Femur (tissue), 1 donor: ENCODE measurements around the gene HMGB1.
"Not testable (repeated sequence)": the region's sequence is repeated elsewhere in the genome, so short reads cannot be mapped to it uniquely, and the experiment has no call there.

Experiments used
- DNase-seq: peaks from one replicate; pipeline ENCODE4 v3.0.0-alpha.2; 2017

HMGB1 gene

GRCh38 chr13:30465343-30465592 is 468 bp downstream of the HMGB1 start:
- no peak for DNase-seq

GRCh38 chr13:30464496-30465342 is 1.0 kb downstream of the HMGB1 start:
- peak; percentile 93 for DNase-seq

GRCh38 chr13:30463787-30464495 is 1.8 kb downstream of the HMGB1 start:
- DNase-seq: peak; percentile 76

DNA sequence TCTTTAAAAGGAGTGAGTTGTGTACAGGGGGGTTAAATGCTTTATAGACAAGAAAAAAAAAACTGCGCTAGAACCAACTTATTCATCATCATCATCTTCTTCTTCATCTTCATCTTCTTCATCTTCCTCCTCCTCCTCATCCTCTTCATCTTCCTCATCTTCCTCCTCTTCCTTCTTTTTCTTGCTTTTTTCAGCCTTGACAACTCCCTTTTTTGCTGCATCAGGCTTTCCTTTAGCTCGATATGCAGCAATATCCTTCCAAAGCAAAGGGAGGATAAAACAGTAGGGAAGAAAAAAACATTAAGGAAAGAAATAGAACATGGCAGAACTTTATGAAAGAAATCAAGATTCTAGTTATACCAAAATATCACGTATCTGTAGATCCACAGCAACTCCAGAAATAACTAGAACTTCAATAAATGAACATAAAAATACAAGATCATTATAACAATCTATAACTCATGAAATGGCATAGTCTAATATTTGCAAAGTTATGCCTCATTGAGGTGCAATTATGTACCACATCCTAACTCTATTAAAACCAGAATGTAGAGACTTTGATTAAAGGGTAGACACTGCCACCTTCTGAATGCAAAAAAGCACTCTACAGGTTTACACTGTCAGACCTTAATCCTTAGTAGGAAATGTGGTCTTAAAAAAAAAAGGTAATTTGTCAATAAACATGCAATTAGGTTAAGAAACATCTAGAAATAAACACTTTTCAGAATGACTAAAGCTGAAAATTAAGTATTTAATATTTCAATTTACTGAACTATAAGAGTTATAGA is 4.3 kb downstream of the HMGB1 start:
- DNase-seq: not testable (repeated sequence)

DNA sequence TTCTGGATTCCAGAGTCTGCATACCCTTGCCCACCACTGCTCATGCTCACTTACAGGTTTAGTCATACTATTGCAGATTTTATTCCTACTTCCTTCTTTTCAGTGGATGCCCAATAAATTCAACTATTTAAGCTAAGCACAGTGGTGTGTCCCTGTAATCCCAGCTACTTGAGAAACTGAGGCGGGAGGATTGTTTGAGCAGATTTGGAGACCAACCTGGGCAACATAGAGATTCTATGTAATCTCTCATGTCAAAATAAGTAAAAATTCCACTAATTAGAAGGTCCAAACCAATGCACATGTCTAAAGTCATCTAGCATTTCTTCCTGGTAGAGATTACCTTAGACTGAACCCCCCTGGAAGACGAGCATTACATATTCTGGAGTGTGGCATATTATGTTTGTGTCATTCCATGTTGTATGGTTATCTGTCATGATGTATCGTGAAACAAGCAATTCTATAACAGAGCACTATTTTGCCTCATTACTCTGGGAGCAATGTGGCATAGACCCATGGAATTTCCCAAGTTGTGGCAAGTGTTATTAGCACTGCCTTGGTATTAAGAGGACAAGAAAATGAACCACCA is 8.3 kb downstream of the HMGB1 start:
- no peak for DNase-seq

DNA sequence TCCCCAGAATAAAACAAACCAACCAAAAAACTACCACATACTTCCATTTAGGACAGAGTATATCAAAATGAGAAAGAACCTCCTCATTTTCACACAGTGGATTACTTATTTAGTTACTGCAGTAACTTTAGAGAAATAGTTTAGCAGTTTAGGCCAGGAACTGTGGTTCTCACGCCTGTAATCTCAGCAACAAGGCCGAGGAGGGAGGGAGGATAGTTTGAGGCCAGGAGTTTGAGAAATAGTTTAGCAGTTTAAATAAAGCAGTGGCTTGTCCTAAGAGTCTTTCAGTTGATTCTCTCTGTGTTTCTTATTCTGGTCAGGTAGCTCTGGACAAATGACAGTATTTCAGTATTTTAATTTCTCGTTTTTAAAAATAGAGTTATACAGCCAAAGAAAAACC is 9.4 kb downstream of the HMGB1 start:
- DNase-seq: no peak

GRCh38 chr13:30454991-30455390 is 10.7 kb downstream of the HMGB1 start:
- DNase-seq: no peak

GRCh38 chr13:30453727-30454126 is 12.0 kb downstream of the HMGB1 start:
- DNase-seq: no peak

DNA sequence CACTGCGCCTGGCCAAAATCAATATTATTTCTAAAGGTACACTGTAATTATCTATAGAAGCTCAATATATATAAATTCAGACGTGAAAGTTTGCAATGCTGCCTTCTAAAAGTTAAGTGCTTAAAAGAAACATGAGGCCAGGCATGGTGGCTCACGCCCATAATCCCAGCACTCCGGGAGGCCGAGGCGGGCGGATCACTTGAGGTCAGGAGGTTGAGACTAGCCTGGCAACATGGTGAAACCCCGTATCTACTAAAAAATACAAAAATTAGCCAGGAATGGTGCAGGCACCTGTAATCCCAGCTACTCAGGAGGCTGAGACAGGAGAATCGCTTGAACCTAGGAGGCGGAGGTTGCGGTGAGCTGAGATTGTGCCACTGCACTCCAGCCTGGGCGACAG is 14.3 kb downstream of the HMGB1 start:
- DNase-seq: not testable (repeated sequence)

DNA sequence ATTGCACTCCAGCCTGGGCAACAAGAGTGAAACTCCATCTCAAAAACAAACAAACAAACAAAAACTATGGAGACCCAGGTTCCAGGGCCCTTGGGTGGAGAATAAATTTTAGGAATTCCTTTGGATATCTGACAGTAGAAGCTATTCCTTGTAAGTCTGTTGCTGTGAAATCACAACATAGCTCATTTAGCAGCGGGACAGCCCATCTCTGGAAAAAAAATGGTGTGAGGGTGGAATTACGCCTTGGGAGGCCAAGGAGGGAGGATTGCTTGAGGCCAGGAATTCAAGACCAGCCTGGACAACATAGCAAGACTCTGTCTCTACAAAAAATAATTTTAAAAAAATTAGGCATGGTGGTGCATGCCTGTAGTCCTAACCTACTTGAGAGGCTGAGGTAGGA is 15.7 kb downstream of the HMGB1 start:
- DNase-seq: no peak

DNA sequence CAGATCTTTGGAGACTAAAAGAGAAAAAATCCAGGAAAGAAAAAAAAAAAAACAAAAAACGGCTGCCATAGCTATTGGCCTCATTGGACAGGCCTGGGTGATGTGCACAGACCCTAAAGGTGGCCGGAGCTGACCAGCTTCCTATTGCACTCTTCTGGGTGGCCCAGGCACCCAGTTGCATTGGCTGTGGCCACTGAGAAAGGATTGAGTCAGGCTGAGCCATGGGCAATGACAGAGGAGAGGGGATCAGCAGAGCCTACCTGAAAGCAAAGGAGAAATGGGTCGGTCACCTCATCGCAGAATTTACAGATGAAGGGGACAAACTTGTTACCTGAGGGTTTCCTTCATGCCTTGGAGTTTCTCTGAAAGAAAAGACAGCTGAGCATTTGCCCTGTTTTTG is 17.3 kb downstream of the HMGB1 start:
- no peak for DNase-seq

- DNase-seq: no peak
These were observed 19.6 kb downstream of the HMGB1 start for GRCh38 chr13:30446126-30446500.

- no peak for DNase-seq
These were observed 21.8 kb downstream of the HMGB1 start for GRCh38 chr13:30443957-30444404.

DNA sequence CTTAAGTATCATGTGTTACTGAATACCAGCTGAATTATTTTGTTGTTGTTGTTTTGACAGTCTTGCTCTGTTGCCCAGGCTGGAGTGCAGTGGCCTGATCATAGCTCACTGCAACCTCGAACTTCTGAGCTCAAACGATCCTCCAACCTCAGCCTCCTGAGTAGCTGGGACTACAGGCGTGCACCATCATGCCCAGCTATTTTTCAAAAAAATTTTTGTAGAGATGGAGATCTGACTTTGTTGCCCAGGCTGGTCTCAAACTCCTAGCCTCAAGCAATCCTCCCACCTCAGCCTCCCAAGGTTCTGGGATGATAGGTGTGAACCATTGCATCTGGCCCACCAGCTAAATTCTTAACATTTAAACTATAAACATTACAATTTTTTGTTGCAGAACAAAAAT is 22.2 kb downstream of the HMGB1 start:
- DNase-seq: not testable (repeated sequence)

DNA sequence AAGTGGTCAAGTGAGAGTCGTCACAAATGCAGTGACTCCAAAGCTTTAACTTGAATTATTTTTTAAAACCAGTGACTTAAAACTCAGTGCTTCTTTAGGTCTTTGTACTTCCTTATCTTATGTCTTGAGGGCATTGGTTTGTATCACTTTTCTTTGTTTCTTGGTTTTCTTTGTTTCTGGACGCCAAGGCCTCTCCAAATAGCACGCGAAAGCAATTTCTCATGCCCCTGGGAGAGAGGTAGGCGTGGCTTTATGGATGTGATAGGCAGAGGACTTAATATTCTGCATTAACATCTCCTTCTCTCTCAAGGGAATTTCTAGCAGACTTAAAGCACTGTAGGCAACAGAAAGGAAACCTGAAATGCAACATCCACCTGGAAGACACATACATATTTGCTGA is 22.8 kb downstream of the HMGB1 start:
- DNase-seq: no peak

DNA sequence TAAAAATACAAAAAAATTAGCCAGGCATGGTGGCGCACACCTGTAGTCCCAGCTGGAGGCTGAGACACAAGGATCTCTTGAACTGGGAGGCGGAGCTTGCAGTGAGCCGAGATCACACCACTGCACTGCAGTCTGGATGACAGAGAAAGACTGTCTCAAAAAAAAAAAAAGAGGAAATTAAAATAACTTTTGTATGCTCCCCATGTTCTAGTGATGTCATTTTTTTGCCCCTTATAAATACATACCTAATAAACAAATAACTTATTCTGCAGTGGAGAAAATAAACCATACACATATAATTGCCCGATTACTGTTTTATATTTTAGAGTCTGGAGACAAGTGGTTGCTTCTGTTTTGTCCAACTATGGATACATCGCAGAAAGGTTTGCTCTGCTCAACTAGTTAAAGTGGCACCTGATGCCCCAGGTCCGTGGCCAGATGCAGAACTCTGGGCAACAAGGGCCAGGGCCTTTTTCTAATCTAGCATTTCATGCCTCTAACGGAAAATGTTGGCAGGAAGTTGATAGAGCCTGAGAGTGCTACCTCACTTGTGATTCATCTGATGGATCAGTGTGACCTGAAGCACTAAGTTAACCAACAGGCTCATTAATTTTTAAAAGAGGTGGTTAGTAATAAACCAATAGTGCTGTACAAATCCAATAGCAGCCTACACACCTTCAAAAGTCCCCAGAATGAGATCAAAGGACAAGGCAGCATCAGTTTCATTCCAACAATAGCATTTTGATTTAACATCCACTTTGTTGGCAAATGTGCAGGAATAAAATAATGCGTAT is 24.6 kb downstream of the HMGB1 start:
- DNase-seq: no peak

DNA sequence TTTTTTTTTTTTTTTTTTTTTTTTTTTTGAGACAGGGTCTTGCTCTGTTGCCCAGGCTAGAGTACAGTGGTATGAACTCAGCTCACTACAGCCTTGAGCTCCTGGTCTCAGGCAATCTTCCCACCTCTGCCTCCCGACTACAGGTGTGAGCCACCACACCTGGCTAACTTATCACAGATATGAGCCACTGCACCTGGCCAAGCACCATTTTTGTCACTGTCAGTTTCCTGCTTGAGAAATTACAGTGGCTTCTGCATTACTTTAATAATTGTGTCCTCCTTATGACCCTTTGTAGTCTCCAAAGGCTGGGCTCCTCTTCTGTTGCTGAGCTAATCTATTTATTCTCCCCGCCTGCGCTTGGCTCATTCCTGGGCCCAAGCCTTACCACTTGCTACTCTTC is 27.4 kb downstream of the HMGB1 start:
- no peak for DNase-seq

DNA sequence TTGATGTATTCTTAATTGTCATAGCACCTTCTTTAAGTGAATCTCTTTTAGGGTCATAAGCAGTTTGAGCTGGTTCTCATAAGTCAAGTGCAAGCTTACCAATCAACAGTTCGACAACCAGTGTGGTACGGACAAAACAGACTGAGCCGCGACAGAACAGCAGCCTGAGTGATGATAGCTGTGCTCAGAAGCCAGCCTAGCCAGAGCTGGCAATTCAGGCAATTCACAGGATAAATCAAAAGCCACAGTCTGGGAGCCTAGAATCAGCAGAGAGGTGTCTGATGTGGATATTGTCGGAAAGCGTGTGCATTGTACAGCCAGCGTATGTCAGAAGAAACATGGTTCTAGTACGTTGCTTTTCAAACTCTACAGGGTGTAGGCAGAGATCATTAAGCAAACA is 28.6 kb downstream of the HMGB1 start:
- no peak for DNase-seq

DNA sequence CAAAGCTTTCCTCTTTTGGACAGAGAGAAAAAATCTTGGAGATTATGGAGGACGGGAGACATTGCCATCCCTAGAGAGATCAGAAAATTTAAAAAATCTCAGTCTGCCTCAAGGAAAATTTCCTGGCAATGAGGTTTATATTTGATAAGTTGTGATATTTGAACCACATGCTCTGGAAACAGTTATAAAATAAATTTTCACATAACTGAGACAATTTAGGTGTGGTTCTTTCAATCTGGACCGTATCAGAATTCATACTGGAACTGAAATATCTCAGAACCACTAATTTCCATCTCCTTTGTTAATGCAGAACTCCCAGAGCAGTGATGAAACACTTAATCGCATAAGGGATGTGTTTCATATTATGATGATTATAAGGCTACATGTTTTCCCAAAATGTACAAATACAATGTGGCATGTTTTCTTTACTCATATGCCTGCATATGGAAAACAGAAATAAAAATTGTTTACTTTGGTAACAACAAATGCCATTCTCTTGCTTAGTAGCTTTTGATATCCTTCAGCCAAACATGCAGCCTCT is 29.8 kb downstream of the HMGB1 start:
- no peak for DNase-seq

- no peak for DNase-seq
These were observed 34.3 kb downstream of the HMGB1 start for GRCh38 chr13:30431269-30431940.
